Fibroblast of mammary gland (primary cell): ENCODE data around the gene MYH15.

ENCODE experiments used
- DNase-seq: peaks from one replicate; pipeline ENCODE4 v3.0.0-alpha.2; 2010; ENCODE audit warnings: low read depth
- H3K4me3 ChIP-seq: 2 replicates; pipeline ENCODE4 v1.5.1; 2011; ENCODE audit warnings: low read depth, mild to moderate bottlenecking, low read length, moderate library complexity; ENCODE audit not compliant: control insufficient read depth
- TF ChIP-seq, protein P1 (sequence below): conservative IDR thresholded peaks from 2 replicates; pipeline ENCODE4 v1.5.1; 2011; ENCODE audit warnings: low read depth, low read length, inconsistent platforms; ENCODE audit not compliant: control insufficient read depth, insufficient read depth

MYH15 gene

GRCh38 chr3:108527109-108527508 lies 16.7 kb upstream of the MYH15 start:
- TF ChIP-seq, protein P1, sequence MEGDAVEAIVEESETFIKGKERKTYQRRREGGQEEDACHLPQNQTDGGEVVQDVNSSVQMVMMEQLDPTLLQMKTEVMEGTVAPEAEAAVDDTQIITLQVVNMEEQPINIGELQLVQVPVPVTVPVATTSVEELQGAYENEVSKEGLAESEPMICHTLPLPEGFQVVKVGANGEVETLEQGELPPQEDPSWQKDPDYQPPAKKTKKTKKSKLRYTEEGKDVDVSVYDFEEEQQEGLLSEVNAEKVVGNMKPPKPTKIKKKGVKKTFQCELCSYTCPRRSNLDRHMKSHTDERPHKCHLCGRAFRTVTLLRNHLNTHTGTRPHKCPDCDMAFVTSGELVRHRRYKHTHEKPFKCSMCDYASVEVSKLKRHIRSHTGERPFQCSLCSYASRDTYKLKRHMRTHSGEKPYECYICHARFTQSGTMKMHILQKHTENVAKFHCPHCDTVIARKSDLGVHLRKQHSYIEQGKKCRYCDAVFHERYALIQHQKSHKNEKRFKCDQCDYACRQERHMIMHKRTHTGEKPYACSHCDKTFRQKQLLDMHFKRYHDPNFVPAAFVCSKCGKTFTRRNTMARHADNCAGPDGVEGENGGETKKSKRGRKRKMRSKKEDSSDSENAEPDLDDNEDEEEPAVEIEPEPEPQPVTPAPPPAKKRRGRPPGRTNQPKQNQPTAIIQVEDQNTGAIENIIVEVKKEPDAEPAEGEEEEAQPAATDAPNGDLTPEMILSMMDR = no peak
- no peak overlapping the region for H3K4me3 ChIP-seq
- no peak for DNase-seq

- no peak overlapping the region for H3K4me3 ChIP-seq
- no peak for DNase-seq
- TF ChIP-seq, protein P1 = no peak
These were observed 15.6 kb upstream of the MYH15 start for GRCh38 chr3:108525971-108526370.

- TF ChIP-seq, protein P1 = no peak
- DNase-seq = no peak
- no peak overlapping the region for H3K4me3 ChIP-seq
These were observed 14.9 kb upstream of the MYH15 start for GRCh38 chr3:108525256-108525655.

DNA sequence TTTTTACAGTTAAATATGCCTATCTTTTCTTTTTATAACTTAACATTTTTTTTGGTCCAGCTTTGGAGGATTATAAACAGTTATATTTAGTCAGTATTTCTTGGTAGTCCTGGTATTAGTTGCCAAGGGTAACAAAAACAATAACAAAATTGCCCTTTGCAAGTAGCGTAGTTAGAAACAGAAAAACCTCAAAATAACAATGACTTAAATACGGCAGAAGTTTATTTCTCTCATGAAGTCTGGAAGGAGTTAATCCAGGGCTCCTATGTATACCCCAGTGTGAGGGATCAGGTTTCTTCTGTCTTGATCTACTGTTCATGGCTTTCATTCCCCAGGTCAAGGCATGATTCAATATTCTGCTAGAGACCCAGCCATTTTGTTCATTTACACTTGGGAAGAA lies 14.1 kb upstream of the MYH15 start:
- no peak overlapping the region for H3K4me3 ChIP-seq
- peak; percentile 6 for DNase-seq
- TF ChIP-seq, protein P1 = no peak

DNA sequence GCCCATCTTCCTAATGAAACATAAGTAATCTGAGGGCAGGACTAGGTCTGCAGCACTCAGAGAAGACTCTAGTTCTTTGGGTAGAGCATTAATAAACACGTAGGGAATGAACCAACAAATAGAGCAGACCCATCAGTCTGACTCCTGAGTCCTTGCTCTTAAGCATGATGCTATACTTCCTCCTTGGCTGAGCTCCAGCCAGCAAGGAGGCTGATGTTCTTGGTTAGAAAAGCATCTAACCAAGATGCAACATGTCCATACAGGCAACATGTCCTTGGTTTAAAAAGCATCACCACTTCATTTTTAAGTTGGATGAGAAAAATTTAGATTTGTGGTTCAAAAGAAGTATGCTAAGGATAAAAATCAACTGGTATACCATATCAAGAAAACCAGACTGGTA lies 8.5 kb upstream of the MYH15 start:
- peak; percentile 18 for DNase-seq
- no peak overlapping the region for H3K4me3 ChIP-seq
- TF ChIP-seq, protein P1 = no peak

GRCh38 chr3:108516881-108517280 lies 6.5 kb upstream of the MYH15 start:
- TF ChIP-seq, protein P1 = no peak
- H3K4me3 ChIP-seq = no peak overlapping the region
- no peak for DNase-seq

DNA sequence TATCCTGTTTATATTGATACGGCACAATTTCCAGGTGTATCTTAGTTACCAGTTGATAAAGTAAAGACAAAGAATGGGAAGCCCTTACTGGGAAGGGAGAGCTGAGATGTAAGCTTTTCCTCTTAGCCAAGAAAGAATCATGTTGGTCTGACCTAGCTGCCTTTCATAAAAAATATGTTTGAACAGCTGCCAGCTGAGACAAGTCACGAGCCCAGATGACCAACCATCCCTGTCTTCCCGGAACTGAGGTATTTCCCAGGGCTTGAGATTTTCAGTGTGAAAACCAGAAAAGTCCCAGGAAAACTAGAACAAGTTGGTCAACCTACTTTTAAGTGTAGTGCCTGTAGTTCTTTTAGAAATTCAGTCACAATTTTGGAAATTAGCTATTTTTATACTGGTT lies 3.6 kb upstream of the MYH15 start:
- TF ChIP-seq, protein P1 = no peak
- peak; percentile 62 for DNase-seq
- H3K4me3 ChIP-seq = no peak overlapping the region
